Psoas muscle (tissue), 8 donors: ENCODE results near the gene RRAS2. TPM values are rescaled to one million over a fixed set of nuclear protein-coding genes. Genes with fewer than 3 reads are reported as not detected.
"Not testable (repeated sequence)": the region's sequence is repeated elsewhere in the genome, so short reads cannot be mapped to it uniquely, and the experiment has no call there.

Experiments
- ATAC-seq, 4 donors: fragments of 200-7000 bp; cut with Tn5 transposase; one replicate each; pipeline ENCODE4 v1.9.1; 2020; ENCODE audit warnings: moderate library complexity in 3 of 4, mild to moderate bottlenecking in 2 of 4
- DNase-seq, 2 donors: peaks; one replicate each; pipeline ENCODE4 v3.0.0-alpha.2; 2020
- H3K27ac ChIP-seq: fragments of 200-600 bp; one replicate; pipeline ENCODE4 v1.8.0; 2022
- H3K27me3 ChIP-seq, 3 donors: fragments of 200-600 bp in 1 of 3; one replicate each; pipeline versions ENCODE4 v1.6.1 to v1.8.0; 2013 to 2022; ENCODE audit warnings: low read length in 2 of 3, mild to moderate bottlenecking in 2 of 3, moderate library complexity in 1 of 3; ENCODE audit not compliant: insufficient read depth in 3 of 3
- H3K36me3 ChIP-seq, 2 donors: fragments of 200-600 bp in 1 of 2; one replicate each; pipeline versions ENCODE4 v1.6.1 to v1.8.0; 2013 to 2022; ENCODE audit warnings: low read depth in 1 of 2, mild to moderate bottlenecking in 1 of 2, moderate library complexity in 1 of 2; ENCODE audit not compliant: insufficient read depth in 1 of 2
- H3K4me1 ChIP-seq: fragments of 200-600 bp; one replicate; pipeline ENCODE4 v1.8.0; 2022
- H3K4me3 ChIP-seq: fragments of 200-600 bp; one replicate; pipeline ENCODE4 v1.8.0; 2022; ENCODE audit warnings: mild to moderate bottlenecking
- H3K9me3 ChIP-seq: fragments of 200-600 bp; one replicate; pipeline ENCODE4 v1.8.0; 2022
- CTCF ChIP-seq: fragments of 200-600 bp; IDR thresholded peaks from one replicate; pipeline ENCODE4 v1.8.0; 2022; ENCODE audit warnings: antibody characterized with exemption
- WGBS, 3 donors: extraction: QIAGEN DNeasy Blood & Tissue Kit; methylation state at CpG; one replicate each; pipeline versions ENCODE4 v1.1.6 to v1.1.7; 2013; 5-methylcytosine and 5-hydroxymethylcytosine counted together
- intact Hi-C, 2 donors: fragments of 100-400 bp; cut with DNase I; formaldehyde crosslinking; loops; one replicate each; pipeline versions ENCODE4 v1.11.0 to v1.14.2; 2022
- polyA plus RNA-seq, 3 donors: library from polyadenylated mRNA; stranded (reverse); fragments of 200-250 nt; gene quantifications; one replicate each; pipeline ENCODE4 v1.2.3, GENCODE V29; 2013
- total RNA-seq, 4 donors: library from RNA; stranded (reverse); fragmentation: NEBNext Ultra II Directional in 2 of 4; extraction: Animal tissue kit (Norgen Biotek cat#: 25700) in 2 of 4; gene quantifications; one replicate each; pipeline versions ENCODE4 v1.2.1 to v1.2.4, GENCODE V29; 2021 to 2023
- donor health status: healthy with polysubstance abuse.
- donor health status: DM: no; HTN: no; CAD: no; lungs with moderate emphysema.
- donor health status: Bipolar disorder and iron deficiency.
- donor health status: healthy.
- donor health status: DM: yes; HTN: yes; CAD: no.
- donor health status: DM: no; HTN: no; CAD: no.
- donor health status: DM: no; HTN: no; CAD: no.
- donor health status: DM: yes; HTN: yes; CAD: no.

The RRAS2 gene
- total and polyA plus RNA-seq, 7 donors = 44.3 to 89.8 (median 54.0) TPM

- peaks cover 0 to 33% (median 5%) of the 10 kb centered on the region in 3 donors for H3K27me3 ChIP-seq
- DNase-seq = no peak
- no peaks in the 10 kb centered on the region for H3K4me1 ChIP-seq
- ATAC-seq = no peak
- intact Hi-C loops = no loop called here
- 3 to 10% (median 9%) methylated on average over 2 of the region's 2 CpGs for WGBS, 3 donors
- no peak overlapping the region for H3K27ac ChIP-seq
- TF ChIP-seq CTCF = no peak
- no peaks in the 10 kb centered on the region for H3K36me3 ChIP-seq
- H3K4me3 ChIP-seq = no peak overlapping the region
- no peaks in the 10 kb centered on the region for H3K9me3 ChIP-seq
Measured at GRCh38 chr11:14255238-14255534, 103.8 kb downstream of the RRAS2 start.

- DNase-seq (no peak), ATAC-seq (no peak)
- Histone ChIP-seq H3K9me3 (no peaks in the 10 kb centered on the region), H3K36me3 (no peaks in the 10 kb centered on the region), H3K4me1 (no peaks in the 10 kb centered on the region), H3K4me3 (no peak overlapping the region), H3K27me3 (peaks cover 0 to 33% (median 5%) of the 10 kb centered on the region in 3 donors), H3K27ac (no peak overlapping the region)
- WGBS, 3 donors = 55 to 72% (median 62%) methylated on average over 13 of the region's 13 CpGs
- no peak for TF ChIP-seq CTCF
- intact Hi-C loops = no loop called here
Measured at GRCh38 chr11:14254533-14255237, 104.3 kb downstream of the RRAS2 start.

GRCh38 chr11:14253840-14254239, 105.1 kb downstream of the RRAS2 start:
- Histone ChIP-seq H3K4me1 (no peaks in the 10 kb centered on the region), H3K27ac (no peak overlapping the region), H3K27me3 (peaks cover 0 to 27% (median 2%) of the 10 kb centered on the region in 3 donors), H3K4me3 (no peak overlapping the region), H3K36me3 (no peaks in the 10 kb centered on the region), H3K9me3 (no peaks in the 10 kb centered on the region)
- intact Hi-C loops = no loop called here
- TF ChIP-seq CTCF = no peak
- 32 to 48% (median 39%) methylated on average over 5 of the region's 5 CpGs for WGBS, 3 donors
- peak in 2 of 4 donors; percentile 5 for ATAC-seq
- DNase-seq = no peak

- Histone ChIP-seq H3K27me3 (peaks cover 0 to 27% (median 0%) of the 10 kb centered on the region in 3 donors), H3K27ac (no peak overlapping the region), H3K9me3 (no peaks in the 10 kb centered on the region), H3K4me3 (no peak overlapping the region), H3K4me1 (no peaks in the 10 kb centered on the region), H3K36me3 (no peaks in the 10 kb centered on the region)
- ATAC-seq (peak in 2 of 4 donors; percentile 32 to 47), DNase-seq (no peak)
- TF ChIP-seq CTCF = no peak
- intact Hi-C loops = no loop called here
- 21 to 37% (median 26%) methylated on average over 2 of the region's 2 CpGs for WGBS, 3 donors
Measured at GRCh38 chr11:14253421-14253820, 105.6 kb downstream of the RRAS2 start.

- 97 to 100% (median 98%) methylated on average over 3 to 10 of the region's 12 CpGs for WGBS, 3 donors
- not testable (repeated sequence) for ATAC-seq
Measured at GRCh38 chr11:14252501-14252900, 106.5 kb downstream of the RRAS2 start.

More at GRCh38 chr11:14252501-14252900, 106.5 kb downstream of the RRAS2 start:
- H3K9me3 ChIP-seq, H3K27ac ChIP-seq, H3K4me1 ChIP-seq, intact Hi-C loops, DNase-seq, H3K36me3 ChIP-seq, H3K4me3 ChIP-seq: not testable (repeated sequence)
- peaks cover 0 to 22% (median 0%) of the 10 kb centered on the region in 3 donors for H3K27me3 ChIP-seq
